ENCODE measurements around the gene PRKD1. TPM values are rescaled to one million over a fixed set of nuclear protein-coding genes. Genes with fewer than 3 reads are reported as not detected.

PRKD1 gene
- total RNA-seq, 1 experiment from 2014 or later = 2.7 TPM

GRCh38 chr14:29822430-29822709 is 105.3 kb downstream of the PRKD1 start:
- no peaks in the 10 kb centered on the region for H3K27me3 Mint-ChIP-seq (ENCODE audit: low read depth)
- no peak overlapping the region for H3K27ac ChIP-seq (ENCODE audit: insufficient read length, low read depth, low read length)

More at GRCh38 chr14:29822430-29822709, 105.3 kb downstream of the PRKD1 start:
- Histone ChIP-seq H3K23me2 (ENCODE audit: insufficient read length, low read depth, low read length, poor library complexity, severe bottlenecking) (no peaks in the 10 kb centered on the region), H4K5ac (ENCODE audit: insufficient read length, low read depth, low read length) (no peak overlapping the region), H2BK15ac (ENCODE audit: low read depth, low read length) (no peak overlapping the region), H2AK5ac (ENCODE audit: insufficient read length, low read length) (no peak overlapping the region), H3K9ac (ENCODE audit: extremely low read depth, insufficient read length, low read length) (no peak overlapping the region), H2BK20ac (ENCODE audit: low read depth, low read length, poor library complexity, severe bottlenecking) (no peak overlapping the region), H2BK5ac (ENCODE audit: insufficient read length, low read length) (no peak overlapping the region), H3T11ph (ENCODE audit: low read length) (no peak overlapping the region), H2BK120ac (ENCODE audit: low read depth, low read length, poor library complexity, severe bottlenecking) (no peak overlapping the region), H3K9me3 (ENCODE audit: control insufficient read depth, low read depth, low read length) (no peaks in the 10 kb centered on the region), H3K14ac (ENCODE audit: insufficient read depth, low read length) (no peak overlapping the region), H4K20me1 (ENCODE audit: control insufficient read depth, insufficient read depth, insufficient read length) (no peaks in the 10 kb centered on the region), H3K18ac (ENCODE audit: insufficient read length, low read depth, low read length) (no peak overlapping the region), H2AFZ (ENCODE audit: low read length) (no peak overlapping the region), H3K4me1 (ENCODE audit: insufficient read depth, low read length) (no peaks in the 10 kb centered on the region), H3K4me2 (ENCODE audit: insufficient read depth, insufficient read length, low read length) (no peak overlapping the region), H4K91ac (ENCODE audit: insufficient read length, low read depth, low read length) (no peak overlapping the region), H4K8ac (replicated peaks; ENCODE audit: insufficient read length, low read depth, low read length) (no peak overlapping the region), H3K79me1 (ENCODE audit: insufficient read depth, low read depth, low read length, poor library complexity, severe bottlenecking) (no peaks in the 10 kb centered on the region), H3K56ac (ENCODE audit: insufficient read length, low read depth, low read length) (no peak overlapping the region), H3K27me3 (ENCODE audit: insufficient read depth, low read length) (no peaks in the 10 kb centered on the region), H3K4ac (ENCODE audit: low read depth, low read length) (no peak overlapping the region), H2BK12ac (ENCODE audit: insufficient read length, low read depth, low read length) (no peak overlapping the region), H3K23ac (ENCODE audit: insufficient read length, low read depth, low read length) (no peak overlapping the region), H3K79me2 (ENCODE audit: insufficient read depth, low read length) (no peaks in the 10 kb centered on the region)
- Mint-ChIP-seq H3K27ac (no peak overlapping the region), H3K9me3 (no peaks in the 10 kb centered on the region), H3K4me3 (no peak overlapping the region), H3K4me1 (peaks cover 3 to 12% of the 10 kb centered on the region in 2 experiments; a peak in 3 of 4 replicates), H3K36me3 (ENCODE audit: insufficient read depth in 1 of 3, low read depth in 3 of 3) (no peaks in the 10 kb centered on the region)
- DNase-seq = no peak
- no peak for TF ChIP-seq CTCF (conservative IDR thresholded peaks at IDR 0.05)
